ENCODE data around the gene POLR3K. TPM values are rescaled to one million over a fixed set of nuclear protein-coding genes. Genes with fewer than 3 reads are reported as not detected.

POLR3K gene
- total RNA-seq, 1 experiment from 2014 or later = 29.3 TPM

DNA sequence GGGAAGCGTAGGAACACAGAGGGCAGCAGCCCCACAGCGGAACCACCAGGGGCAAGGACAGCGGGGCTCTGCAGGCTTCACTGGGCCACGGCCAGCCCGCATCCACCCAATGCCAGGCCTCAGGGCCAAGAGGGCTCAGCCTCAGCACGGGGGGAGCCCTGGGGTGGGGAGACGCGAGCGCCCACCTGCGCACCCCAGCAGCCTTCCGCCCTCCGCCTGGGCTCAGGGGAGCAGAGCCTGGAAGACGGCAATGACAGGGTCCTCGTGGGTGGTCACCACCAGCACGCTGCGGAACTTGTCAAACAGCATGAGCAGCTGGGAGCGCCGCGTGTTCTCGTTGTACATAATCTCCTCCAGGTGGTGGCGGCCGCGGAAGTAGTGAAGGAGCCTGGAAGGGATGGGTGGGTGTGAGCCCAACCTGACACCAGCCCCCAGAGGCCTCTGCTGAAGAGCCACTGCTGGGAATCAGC is 33.1 kb upstream of the POLR3K start:
- H3K4me3 Mint-ChIP-seq (ENCODE audit: unreplicated experiment) = no peak overlapping the region
- BruUV-seq (replicated peaks) = no TSS peak
- no peak for DNase-seq
- no peaks in the 10 kb centered on the region for H3K27me3 Mint-ChIP-seq (ENCODE audit: insufficient read depth, unreplicated experiment)
- Histone ChIP-seq H3K27me3 (replicated peaks; ENCODE audit: control insufficient read depth, insufficient read depth, low read length) (no peaks in the 10 kb centered on the region), H3K9me3 (no peaks in the 10 kb centered on the region), H3K4me3 (ENCODE audit: low read depth, low read length) (no peak overlapping the region), H3K36me3 (ENCODE audit: control insufficient read depth, insufficient read depth, low read length) (no peaks in the 10 kb centered on the region; the same call in 1 of the 2 replicates), H3K4me1 (no peaks in the 10 kb centered on the region)
- no peak overlapping the region for H3K27ac Mint-ChIP-seq (ENCODE audit: unreplicated experiment)
- ChIA-PET CTCF (interaction anchor here (0.6 kb wide), 1 partner anchor 1220 kb away, joined by 3 read pairs; no protein-coding TSS in a partner anchor), POLR2A (no interaction called here)
- H3K4me1 Mint-ChIP-seq (ENCODE audit: low read depth, unreplicated experiment) = no peaks in the 10 kb centered on the region
- TF ChIP-seq, protein P1, sequence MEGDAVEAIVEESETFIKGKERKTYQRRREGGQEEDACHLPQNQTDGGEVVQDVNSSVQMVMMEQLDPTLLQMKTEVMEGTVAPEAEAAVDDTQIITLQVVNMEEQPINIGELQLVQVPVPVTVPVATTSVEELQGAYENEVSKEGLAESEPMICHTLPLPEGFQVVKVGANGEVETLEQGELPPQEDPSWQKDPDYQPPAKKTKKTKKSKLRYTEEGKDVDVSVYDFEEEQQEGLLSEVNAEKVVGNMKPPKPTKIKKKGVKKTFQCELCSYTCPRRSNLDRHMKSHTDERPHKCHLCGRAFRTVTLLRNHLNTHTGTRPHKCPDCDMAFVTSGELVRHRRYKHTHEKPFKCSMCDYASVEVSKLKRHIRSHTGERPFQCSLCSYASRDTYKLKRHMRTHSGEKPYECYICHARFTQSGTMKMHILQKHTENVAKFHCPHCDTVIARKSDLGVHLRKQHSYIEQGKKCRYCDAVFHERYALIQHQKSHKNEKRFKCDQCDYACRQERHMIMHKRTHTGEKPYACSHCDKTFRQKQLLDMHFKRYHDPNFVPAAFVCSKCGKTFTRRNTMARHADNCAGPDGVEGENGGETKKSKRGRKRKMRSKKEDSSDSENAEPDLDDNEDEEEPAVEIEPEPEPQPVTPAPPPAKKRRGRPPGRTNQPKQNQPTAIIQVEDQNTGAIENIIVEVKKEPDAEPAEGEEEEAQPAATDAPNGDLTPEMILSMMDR (IDR thresholded peaks at IDR 0.05; ENCODE audit: insufficient read depth in 1 of 2, low read depth in 1 of 2, low read length in 1 of 2, severe bottlenecking in 1 of 2, unreplicated experiment in 1 of 2) = no peak
- peaks cover 60% of the 10 kb centered on the region for H3K36me3 Mint-ChIP-seq (ENCODE audit: insufficient read depth, unreplicated experiment)
- intact Hi-C loops (cut with micrococcal nuclease; ENCODE audit: unreplicated experiment) = no loop called here
- no peaks in the 10 kb centered on the region for H3K9me3 Mint-ChIP-seq (ENCODE audit: unreplicated experiment)

DNA sequence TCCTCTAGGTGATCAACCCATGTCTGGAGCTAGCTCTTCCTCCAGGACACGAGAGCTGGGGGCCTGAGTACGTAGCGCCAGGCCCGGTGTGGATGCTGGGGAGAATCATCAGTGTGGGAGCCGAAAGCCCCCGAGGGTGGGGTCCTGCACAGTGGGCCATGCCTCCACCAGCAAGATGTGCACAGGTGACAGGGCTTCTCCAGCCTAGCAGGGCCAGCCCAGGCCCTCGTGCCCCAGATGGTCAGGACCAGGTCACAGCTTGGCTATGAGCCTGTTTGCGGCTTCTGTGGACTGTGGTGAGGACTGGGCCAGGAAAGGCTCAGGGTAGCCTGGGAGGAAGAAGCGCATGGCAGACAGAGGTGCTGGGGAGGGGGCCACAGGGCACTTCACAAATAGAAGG is 32.5 kb upstream of the POLR3K start:
- no peaks in the 10 kb centered on the region for H3K9me3 Mint-ChIP-seq (ENCODE audit: unreplicated experiment)
- Histone ChIP-seq H3K36me3 (ENCODE audit: control insufficient read depth, insufficient read depth, low read length) (no peaks in the 10 kb centered on the region; the same call in 1 of the 2 replicates), H3K4me3 (ENCODE audit: low read depth, low read length) (no peak overlapping the region), H3K4me1 (no peaks in the 10 kb centered on the region), H3K27me3 (replicated peaks; ENCODE audit: control insufficient read depth, insufficient read depth, low read length) (no peaks in the 10 kb centered on the region), H3K9me3 (no peaks in the 10 kb centered on the region)
- TF ChIP-seq, protein P1 (IDR thresholded peaks at IDR 0.05; ENCODE audit: insufficient read depth in 1 of 2, low read depth in 1 of 2, low read length in 1 of 2, severe bottlenecking in 1 of 2, unreplicated experiment in 1 of 2) = no peak
- CTCF ChIA-PET = interaction anchor here (1.1 kb wide), 1 partner anchor 11 kb away, joined by 5 read pairs; no protein-coding TSS in a partner anchor
- intact Hi-C loops (cut with micrococcal nuclease; ENCODE audit: unreplicated experiment) = no loop called here
- H3K27ac Mint-ChIP-seq (ENCODE audit: unreplicated experiment) = no peak overlapping the region
- no peaks in the 10 kb centered on the region for H3K27me3 Mint-ChIP-seq (ENCODE audit: insufficient read depth, unreplicated experiment)
- no peak for DNase-seq
- no peaks in the 10 kb centered on the region for H3K4me1 Mint-ChIP-seq (ENCODE audit: low read depth, unreplicated experiment)
- TSS peak; percentile 63 for BruUV-seq (replicated peaks)
- H3K4me3 Mint-ChIP-seq (ENCODE audit: unreplicated experiment) = no peak overlapping the region
- POLR2A ChIA-PET = no interaction called here
- peaks cover 60% of the 10 kb centered on the region for H3K36me3 Mint-ChIP-seq (ENCODE audit: insufficient read depth, unreplicated experiment)

DNA sequence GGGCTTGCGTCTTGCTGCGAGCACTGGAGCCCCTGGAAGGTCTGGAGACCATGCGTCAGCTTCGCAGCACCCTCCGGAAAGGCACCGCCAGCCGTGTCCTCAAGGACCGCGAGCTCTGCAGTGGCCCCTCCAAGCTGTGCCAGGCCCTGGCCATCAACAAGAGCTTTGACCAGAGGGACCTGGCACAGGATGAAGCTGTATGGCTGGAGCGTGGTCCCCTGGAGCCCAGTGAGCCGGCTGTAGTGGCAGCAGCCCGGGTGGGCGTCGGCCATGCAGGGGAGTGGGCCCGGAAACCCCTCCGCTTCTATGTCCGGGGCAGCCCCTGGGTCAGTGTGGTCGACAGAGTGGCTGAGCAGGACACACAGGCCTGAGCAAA is 32.0 kb upstream of the POLR3K start:
- H3K4me1 ChIP-seq = no peaks in the 10 kb centered on the region
- no peaks in the 10 kb centered on the region for H3K27me3 Mint-ChIP-seq (ENCODE audit: insufficient read depth, unreplicated experiment)
- H3K9me3 ChIP-seq = no peaks in the 10 kb centered on the region
- CTCF ChIA-PET = interaction anchor here (1.1 kb wide), 1 partner anchor 11 kb away, joined by 5 read pairs; no protein-coding TSS in a partner anchor
- POLR2A ChIA-PET = no interaction called here
- H3K4me3 ChIP-seq (ENCODE audit: low read depth, low read length) = no peak overlapping the region
- H3K9me3 Mint-ChIP-seq (ENCODE audit: unreplicated experiment) = no peaks in the 10 kb centered on the region
- peaks cover 60% of the 10 kb centered on the region for H3K36me3 Mint-ChIP-seq (ENCODE audit: insufficient read depth, unreplicated experiment)
- no peak for DNase-seq
- H3K4me1 Mint-ChIP-seq (ENCODE audit: low read depth, unreplicated experiment) = no peaks in the 10 kb centered on the region
- H3K27me3 ChIP-seq (replicated peaks; ENCODE audit: control insufficient read depth, insufficient read depth, low read length) = no peaks in the 10 kb centered on the region
- intact Hi-C loops (cut with micrococcal nuclease; ENCODE audit: unreplicated experiment) = no loop called here
- H3K36me3 ChIP-seq (ENCODE audit: control insufficient read depth, insufficient read depth, low read length) = no peaks in the 10 kb centered on the region; the same call in 1 of the 2 replicates
- H3K4me3 Mint-ChIP-seq (ENCODE audit: unreplicated experiment) = no peak overlapping the region
- no TSS peak for BruUV-seq (replicated peaks)
- TF ChIP-seq, protein P1 (IDR thresholded peaks at IDR 0.05; ENCODE audit: insufficient read depth in 1 of 2, low read depth in 1 of 2, low read length in 1 of 2, severe bottlenecking in 1 of 2, unreplicated experiment in 1 of 2) = no peak
- peak overlapping the region; percentile 72 for H3K27ac Mint-ChIP-seq (ENCODE audit: unreplicated experiment)

Data from Caco-2 (cell line).